Lung (tissue), 12 donors: ENCODE results near the gene DOCK10. TPM values are rescaled to one million over a fixed set of nuclear protein-coding genes. Genes with fewer than 3 reads are reported as not detected.

ENCODE experiments used
- ATAC-seq: fragments of 200-7000 bp; cut with Tn5 transposase; one replicate; pipeline ENCODE4 v1.9.1; 2020; ENCODE audit warnings: moderate number of reproducible peaks; ENCODE audit not compliant: insufficient read depth, low FRiP score
- DNase-seq, 3 donors: peaks; one replicate each; pipeline ENCODE4 v3.0.0-alpha.2; 2013 to 2017
- H3K27ac ChIP-seq, 2 donors: one replicate each; pipeline ENCODE4 v1.5.1; 2013; ENCODE audit warnings: mild to moderate bottlenecking in 2 of 2, moderate library complexity in 2 of 2, control low read depth in 1 of 2, inconsistent platforms in 1 of 2, low read depth in 1 of 2, low read length in 1 of 2
- H3K27me3 ChIP-seq, 3 donors: one replicate each; pipeline ENCODE4 v1.5.1; 2013; ENCODE audit warnings: low read length in 2 of 3; ENCODE audit not compliant: control insufficient read depth in 3 of 3, insufficient read depth in 3 of 3
- H3K36me3 ChIP-seq, 4 donors: one replicate each; pipeline ENCODE4 v1.5.1; 2013; ENCODE audit warnings: low read length in 4 of 4, mild to moderate bottlenecking in 1 of 4, moderate library complexity in 1 of 4; ENCODE audit not compliant: control insufficient read depth in 4 of 4, insufficient read depth in 4 of 4
- H3K4me1 ChIP-seq, 5 donors: one replicate each; pipeline ENCODE4 v1.5.1; 2013; ENCODE audit warnings: low read length in 5 of 5, mild to moderate bottlenecking in 2 of 5, moderate library complexity in 1 of 5; ENCODE audit not compliant: control insufficient read depth in 5 of 5, insufficient read depth in 5 of 5
- H3K4me3 ChIP-seq: one replicate; pipeline ENCODE4 v1.5.1; 2013; ENCODE audit warnings: mild to moderate bottlenecking, control low read depth, moderate library complexity
- H3K9ac ChIP-seq, 2 donors: one replicate each; pipeline ENCODE4 v1.5.1; 2013; ENCODE audit warnings: low read length in 2 of 2, control low read depth in 1 of 2; ENCODE audit not compliant: insufficient read depth in 1 of 2
- H3K9me3 ChIP-seq, 4 donors: one replicate each; pipeline ENCODE4 v1.5.1; 2013; ENCODE audit warnings: low read length in 3 of 4, mild to moderate bottlenecking in 1 of 4, moderate library complexity in 1 of 4; ENCODE audit not compliant: control insufficient read depth in 4 of 4, insufficient read depth in 3 of 4
- CTCF ChIP-seq: IDR thresholded peaks from 2 replicates; pipeline ENCODE4 v1.5.1; 2012; ENCODE audit warnings: mild to moderate bottlenecking; ENCODE audit errors: control extremely low read depth, extremely low read depth
- WGBS, 2 donors: extraction: QIAGEN DNeasy Blood & Tissue Kit; methylation state at CpG; one replicate each; pipeline ENCODE4 v1.1.7; 2013; 5-methylcytosine and 5-hydroxymethylcytosine counted together
- polyA plus RNA-seq, 2 donors: library from polyadenylated mRNA; stranded (reverse); fragments of 200-250 nt; gene quantifications; one replicate each; pipeline ENCODE4 v1.2.1, GENCODE V29; 2013
- total RNA-seq, 2 donors: library from RNA; depleted of rRNA in 1 of 2; stranded (reverse); fragments of >200 nt in 1 of 2; gene quantifications; one replicate each; pipeline ENCODE4 v1.2.1, GENCODE V29; 2014 to 2021
- donor health status: control.
- donor health status: control.
- donor health status: Bipolar disorder and iron deficiency.
- donor health status: healthy.
- donor health status: DM: yes; HTN: yes; CAD: no.

Gene DOCK10
- total and polyA plus RNA-seq, 4 donors = 3.1 to 39.8 (median 18.0) TPM

GRCh38 chr2:225042800-225043167, 516 bp upstream of the DOCK10 start:
- no peaks in the 10 kb centered on the region for H3K36me3 ChIP-seq
- no peak overlapping the region for H3K9ac ChIP-seq
- peaks cover 0 to 18% (median 4%) of the 10 kb centered on the region in 5 donors for H3K4me1 ChIP-seq
- no peak overlapping the region for H3K27ac ChIP-seq
- H3K9me3 ChIP-seq = no peaks in the 10 kb centered on the region
- no peak for ATAC-seq
- DNase-seq = peak in 2 of 3 donors; percentile 10 to 20
- no peak for TF ChIP-seq CTCF
- H3K27me3 ChIP-seq = peaks cover 0 to 50% (median 14%) of the 10 kb centered on the region in 3 donors
- WGBS, 2 donors = 19 to 22% methylated on average over 13 of the region's 13 CpGs
- no peak overlapping the region for H3K4me3 ChIP-seq

GRCh38 chr2:225041207-225041850, 939 bp downstream of the DOCK10 start:
- Histone ChIP-seq H3K9me3 (no peaks in the 10 kb centered on the region), H3K27ac (peak overlapping the region in 1 of 2 donors; percentile 18), H3K4me1 (peaks cover 0 to 18% (median 4%) of the 10 kb centered on the region in 5 donors), H3K4me3 (peak overlapping the region; percentile 54), H3K36me3 (no peaks in the 10 kb centered on the region), H3K9ac (peak overlapping the region in 1 of 2 donors; percentile 70), H3K27me3 (peaks cover 0 to 46% (median 14%) of the 10 kb centered on the region in 3 donors)
- 1 to 3% methylated on average over 27 of the region's 27 CpGs for WGBS, 2 donors
- DNase-seq (peak; percentile 51 to 62 (median 58)), ATAC-seq (peak; percentile 33)
- TF ChIP-seq CTCF = no peak

GRCh38 chr2:225040856-225041206, 1.4 kb downstream of the DOCK10 start:
- peaks cover 0 to 41% (median 14%) of the 10 kb centered on the region in 3 donors for H3K27me3 ChIP-seq
- no peaks in the 10 kb centered on the region for H3K9me3 ChIP-seq
- H3K27ac ChIP-seq = no peak overlapping the region
- no peak overlapping the region for H3K4me3 ChIP-seq
- H3K9ac ChIP-seq = peak overlapping the region in 1 of 2 donors; percentile 70
- H3K4me1 ChIP-seq = peaks cover 0 to 18% (median 4%) of the 10 kb centered on the region in 5 donors
- H3K36me3 ChIP-seq = no peaks in the 10 kb centered on the region
- 8 to 16% methylated on average over 9 of the region's 9 CpGs for WGBS, 2 donors
- ATAC-seq (no peak), DNase-seq (peak in 1 of 3 donors; percentile 30)
- TF ChIP-seq CTCF = no peak
